DMS 273 treated with DMSO at 0.1 percent for 48 hours (cell line): ENCODE data around the gene CLASP1.
"Not testable (repeated sequence)": the region's sequence is repeated elsewhere in the genome, so short reads cannot be mapped to it uniquely, and the experiment has no call there.

Experiments used
- DNase-seq: peaks from one replicate; lab custom pipeline; 2025; lab: John Stamatoyannopoulos, UW

The CLASP1 gene

DNA sequence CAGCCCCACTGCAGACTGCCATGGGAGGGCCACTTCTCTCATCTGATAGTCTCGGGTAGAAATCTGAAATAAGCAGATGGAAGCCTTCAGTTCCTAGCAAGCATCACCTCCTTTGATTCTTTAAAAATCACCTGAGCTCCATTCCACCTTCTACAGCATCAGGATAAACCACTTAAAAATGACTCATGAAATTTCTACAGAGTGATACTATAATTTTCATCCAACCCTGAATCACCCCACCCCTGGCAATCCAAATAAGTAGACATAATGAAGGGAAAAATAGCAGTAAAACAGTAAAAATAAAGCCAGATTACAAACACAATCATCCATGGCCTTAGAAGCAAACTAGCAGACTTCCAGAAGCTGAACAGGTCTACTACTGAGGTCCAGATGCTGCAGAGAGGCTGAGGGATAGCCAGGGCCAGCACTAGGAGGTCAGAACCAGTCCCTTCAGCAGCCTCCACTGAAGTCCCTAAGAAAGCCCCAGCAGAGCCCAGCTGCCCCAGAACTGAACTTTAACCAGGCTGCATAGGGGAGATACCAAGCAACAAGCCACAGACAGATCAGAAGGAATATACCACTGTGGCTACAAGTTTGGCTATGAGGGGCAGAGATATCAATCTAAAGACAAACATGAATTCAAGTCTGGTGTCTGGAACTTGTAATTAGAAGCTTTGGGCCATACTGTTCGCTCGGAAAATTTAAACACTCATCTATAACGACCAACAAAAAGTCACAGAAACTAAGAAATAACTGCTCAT is 173.3 kb downstream of the CLASP1 start:
- no peak for DNase-seq

DNA sequence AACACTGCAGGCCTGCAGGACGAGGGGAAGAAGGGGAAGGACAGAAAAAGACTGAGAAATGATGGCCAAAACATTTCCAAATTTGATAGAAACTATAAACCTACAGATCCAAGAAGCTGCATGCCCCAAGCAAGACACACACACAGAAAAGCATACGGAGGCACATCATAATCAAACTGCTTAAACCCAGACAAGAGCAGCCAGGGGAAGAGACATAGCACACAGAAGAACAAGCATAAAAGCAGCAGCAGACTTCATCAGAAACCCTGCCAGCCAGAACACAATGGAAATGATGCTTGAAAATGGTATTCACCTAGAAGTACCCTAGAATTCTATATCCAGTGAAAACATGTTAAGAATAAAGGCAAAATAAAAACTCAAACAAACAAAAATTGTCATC is 175.8 kb downstream of the CLASP1 start:
- no peak for DNase-seq

DNA sequence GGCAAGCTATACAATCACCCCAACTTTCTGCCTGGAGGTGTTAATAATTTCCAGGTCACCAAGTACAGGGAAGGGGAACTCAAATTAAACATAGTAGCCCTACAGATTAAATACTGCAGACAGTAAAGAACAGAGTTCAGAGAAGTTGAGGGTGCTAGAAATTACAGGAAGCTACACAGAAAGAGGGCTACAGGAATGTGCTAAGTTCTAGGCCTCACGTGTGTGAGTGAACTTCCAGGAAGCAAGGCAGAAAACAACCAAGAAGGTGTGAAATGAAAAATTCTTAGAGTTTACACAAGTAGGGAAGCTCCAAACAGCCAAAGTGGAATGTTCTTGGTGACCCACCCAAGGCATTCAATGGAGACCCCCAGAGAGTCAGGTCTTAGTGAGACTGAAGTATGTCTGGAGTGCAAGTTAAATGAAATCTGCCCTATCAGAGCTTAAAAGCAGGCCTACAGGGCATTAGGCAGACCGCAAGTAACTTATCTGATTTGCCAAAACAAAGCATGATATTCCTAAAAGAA is 176.7 kb downstream of the CLASP1 start:
- DNase-seq: no peak

DNA sequence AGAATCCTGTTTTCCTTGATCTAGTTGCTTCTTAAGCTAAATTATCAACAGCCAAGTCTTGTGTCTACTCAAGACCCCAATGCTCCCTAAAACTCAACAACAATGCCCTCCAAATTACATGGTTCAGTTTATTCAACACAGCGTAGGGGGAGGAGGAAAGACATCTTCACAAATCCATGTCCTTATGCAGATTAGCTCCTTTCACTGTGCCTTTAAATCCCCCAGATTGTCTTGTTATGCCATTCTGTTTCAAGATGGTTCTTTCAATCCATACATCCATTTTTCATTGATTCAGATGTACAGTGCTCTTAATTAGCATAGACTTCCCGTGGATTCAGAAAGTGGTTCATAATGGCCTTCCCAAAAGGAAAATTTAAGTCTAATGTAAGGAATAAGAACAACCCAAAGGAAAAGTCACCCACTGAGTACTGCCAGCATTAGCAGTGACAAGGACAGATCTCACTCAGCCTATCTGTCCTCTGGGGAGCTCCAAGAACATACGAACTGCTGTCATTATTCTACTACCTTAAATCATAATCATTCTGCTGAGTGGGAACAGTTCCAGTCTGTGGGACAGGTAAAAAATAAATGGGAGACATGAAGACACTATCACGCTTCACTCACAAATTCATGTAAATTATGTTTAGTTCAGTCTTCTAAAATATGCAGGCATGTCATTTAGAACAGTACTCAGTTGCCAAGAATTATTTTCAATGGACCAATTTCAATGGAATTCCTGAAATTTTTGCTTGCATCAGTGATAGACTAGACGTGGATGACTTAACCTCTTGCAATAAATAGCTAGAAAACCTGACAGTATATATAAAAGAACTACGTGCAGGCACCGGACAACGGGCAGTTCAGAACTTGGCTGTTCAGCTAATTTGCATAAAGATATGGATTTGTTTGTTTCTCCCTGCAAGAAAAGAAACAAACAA is 177.5 kb downstream of the CLASP1 start:
- DNase-seq: no peak

DNA sequence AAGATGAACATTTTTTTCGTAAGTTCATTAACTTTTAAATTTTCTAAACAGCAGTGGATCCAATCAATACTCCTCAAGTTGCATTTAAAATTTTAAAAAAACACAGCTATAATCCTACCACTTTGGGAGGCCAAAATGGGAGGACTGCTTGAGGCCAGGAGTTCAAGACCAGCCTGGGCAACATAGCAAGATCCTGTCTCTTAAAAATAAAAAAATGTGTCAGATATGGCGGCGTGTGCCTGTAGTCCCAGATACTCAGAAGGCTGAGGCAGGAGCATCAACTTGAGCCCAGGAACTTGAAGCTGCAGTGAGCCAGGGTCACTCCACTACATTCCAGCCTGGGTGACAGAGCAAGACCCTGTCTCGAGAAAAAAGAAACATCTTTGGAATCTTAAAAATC is 178.3 kb downstream of the CLASP1 start:
- no peak for DNase-seq

DNA sequence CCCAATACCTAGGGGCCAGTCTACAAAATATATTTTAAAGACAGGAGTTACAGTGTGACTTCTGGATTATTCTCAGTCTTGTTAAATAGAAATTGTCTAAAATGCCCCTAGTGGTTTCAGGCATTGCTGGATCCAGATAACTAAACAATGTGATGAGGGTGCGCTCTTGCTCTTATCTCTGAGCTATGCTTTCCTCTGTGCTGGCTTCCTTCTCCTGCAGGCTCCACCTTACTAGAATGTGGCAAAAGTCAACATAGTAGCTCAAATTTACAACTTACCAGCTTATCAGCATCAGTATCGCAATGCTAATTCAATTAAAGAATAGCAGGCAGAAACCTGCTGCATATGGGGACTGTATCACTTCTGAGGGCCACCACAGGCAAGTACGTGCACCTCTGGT is 179.9 kb downstream of the CLASP1 start:
- no peak for DNase-seq

DNA sequence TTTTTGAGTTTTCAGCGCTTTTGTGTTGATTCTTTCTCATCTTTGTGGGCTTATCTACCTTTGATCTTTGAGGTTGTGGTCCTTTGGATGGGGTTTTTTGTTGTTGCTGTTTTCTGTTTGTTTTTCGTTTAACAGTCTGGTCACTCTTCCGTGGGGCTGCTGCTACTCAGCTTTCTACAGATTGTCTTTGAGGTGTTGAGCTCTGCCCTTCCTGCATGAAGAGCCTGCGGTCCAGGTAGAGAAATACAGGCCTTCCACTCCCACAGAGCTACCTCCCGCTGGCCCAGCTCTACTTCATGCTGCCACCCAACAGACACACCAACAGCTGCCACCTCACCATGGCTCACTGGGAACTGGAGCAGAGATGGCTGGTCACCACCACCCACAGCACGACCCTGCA is 180.3 kb downstream of the CLASP1 start:
- no peak for DNase-seq

DNA sequence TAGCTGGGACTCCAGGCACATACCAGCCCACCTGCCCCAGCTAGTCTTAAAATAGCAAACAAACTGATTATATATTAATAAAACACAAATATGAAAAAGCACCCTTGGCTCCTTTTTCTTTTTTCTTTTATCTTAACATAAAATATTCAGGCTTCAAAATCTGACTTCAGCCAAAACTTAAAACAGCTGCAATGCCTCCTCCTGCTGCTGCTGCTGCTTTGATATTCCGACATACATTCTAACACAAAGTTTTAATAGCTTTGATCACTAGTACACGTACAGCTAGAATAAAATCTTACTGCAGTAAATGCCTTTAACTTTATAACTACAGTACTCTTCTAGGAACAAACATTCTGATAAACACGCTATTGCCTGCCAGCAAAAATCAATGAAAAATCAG is 190.0 kb downstream of the CLASP1 start:
- no peak for DNase-seq

DNA sequence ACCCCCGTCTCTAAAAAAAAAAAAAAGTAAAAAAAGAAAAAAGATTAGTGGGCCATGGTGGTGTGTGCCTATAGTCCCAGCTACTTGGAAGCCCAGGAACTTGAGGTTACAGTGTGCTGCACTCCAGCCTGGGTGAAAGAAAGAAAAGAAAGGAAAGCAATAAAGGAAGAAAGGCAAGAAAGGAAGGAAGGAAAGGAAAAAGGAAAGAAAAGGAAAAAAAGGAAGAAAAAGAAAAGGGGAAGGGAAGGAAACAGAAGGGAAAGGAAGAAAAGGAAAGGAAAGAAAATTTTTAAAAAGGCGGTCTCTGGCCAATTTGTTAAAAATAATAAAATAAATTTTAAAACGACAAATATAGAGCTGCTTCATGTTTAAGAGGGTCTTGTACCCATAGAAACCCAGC is 192.9 kb downstream of the CLASP1 start:
- DNase-seq: no peak

DNA sequence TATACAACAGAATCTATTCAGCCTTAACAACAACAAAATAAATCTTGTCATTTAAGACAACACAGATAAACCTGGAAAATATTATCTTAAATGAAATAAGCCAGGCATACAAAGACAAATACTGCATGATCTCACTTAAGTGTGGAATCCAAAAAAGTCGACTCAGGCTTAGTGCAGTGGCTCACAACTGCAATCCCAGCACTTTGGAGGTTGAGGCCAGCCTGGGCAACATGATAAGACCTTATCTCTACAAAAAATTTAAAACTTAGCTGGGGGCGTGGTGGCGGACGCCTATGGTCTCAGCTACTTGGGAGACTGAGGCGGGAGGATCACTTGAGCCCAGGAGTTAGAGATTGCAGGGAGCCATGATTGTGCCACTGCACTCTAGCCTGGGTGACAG is 193.8 kb downstream of the CLASP1 start:
- no peak for DNase-seq

DNA sequence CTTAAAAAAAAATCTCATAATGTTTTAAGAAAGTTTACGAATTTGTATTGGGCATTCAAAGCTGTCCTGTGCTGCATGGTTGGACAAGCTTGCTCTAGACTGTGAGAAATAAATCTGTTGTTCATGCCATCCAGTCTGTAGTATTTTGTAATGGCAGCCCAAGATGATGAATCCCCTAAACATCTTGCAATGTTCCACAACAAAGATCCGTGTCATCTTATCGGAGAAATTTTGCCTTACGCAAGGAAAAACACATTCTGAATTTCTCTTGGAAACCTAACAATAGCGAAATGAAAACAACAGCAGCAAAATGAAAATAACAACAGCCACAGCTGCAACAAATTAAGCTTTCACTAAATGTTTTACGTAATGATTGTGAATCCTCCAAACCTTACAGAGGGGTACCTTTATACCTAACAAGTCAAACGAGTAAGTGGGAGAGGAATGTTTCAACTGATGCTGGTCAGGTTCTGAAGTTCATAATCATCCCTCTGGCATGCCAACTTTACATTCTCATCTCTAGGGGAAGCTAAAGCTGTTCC is 194.6 kb downstream of the CLASP1 start:
- DNase-seq: no peak

DNA sequence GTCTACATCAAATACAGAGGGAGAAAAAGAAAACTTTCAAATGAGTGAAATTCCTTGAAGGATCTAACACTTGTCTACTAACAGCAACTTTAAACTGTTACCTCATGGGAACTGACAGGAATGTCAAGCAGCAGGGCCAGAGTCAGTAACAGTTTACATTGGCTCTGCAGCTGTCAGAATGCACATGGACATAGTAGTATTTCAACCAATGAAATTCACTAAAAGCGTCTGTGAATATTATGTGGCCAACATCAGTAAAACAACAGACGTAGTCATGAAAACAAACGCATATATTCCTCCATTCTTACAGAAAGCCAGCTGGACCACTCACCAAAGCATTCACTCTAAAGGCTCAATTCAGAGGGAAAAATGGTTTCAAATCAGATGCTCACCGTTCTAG is 197.9 kb downstream of the CLASP1 start:
- no peak for DNase-seq

DNA sequence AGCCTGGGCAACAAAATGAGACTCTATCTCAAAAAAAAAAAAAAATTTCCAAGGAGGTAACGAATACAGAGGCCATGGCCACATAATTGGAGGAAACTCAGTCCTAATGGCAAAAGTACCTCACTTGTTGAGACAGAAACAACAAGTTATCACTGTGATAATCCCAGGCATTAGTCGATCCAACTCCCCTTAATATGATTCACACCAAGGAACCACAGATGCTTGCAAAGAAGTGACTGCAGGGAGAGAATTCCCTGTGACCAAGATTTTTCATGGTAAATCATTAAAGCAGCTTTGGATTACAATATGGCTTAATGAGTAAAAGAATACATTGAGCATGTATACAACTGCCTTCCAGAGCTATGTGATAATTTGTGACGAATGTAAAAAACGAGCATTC is 199.0 kb downstream of the CLASP1 start:
- DNase-seq: no peak

DNA sequence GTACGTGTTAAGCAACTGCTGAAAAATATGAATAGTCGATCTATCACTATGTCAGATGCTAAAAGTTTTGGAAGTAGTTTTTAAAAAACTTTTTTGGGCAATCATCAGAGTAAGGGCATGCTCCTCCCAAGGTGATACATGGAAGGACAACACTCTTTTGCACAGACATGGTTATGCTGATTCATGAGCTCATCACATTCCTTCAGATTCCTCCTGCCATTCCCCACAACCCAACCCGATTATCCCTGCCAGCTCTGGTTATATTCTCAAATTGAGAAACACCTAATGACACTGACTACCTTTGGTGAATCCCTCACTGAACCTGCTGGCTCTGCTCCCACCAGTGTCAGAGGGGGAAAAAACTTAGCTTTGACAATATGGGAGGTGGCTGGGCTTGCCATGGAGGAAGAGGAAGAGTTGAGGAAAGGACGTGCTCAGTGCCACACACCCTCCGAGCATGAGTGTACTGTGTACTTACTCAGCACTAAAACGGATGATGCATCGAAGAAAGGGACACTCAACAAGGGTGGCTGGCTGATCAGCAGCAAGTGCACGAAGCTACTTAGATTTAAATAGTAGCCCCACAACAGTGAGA is 202.5 kb downstream of the CLASP1 start:
- DNase-seq: no peak

DNA sequence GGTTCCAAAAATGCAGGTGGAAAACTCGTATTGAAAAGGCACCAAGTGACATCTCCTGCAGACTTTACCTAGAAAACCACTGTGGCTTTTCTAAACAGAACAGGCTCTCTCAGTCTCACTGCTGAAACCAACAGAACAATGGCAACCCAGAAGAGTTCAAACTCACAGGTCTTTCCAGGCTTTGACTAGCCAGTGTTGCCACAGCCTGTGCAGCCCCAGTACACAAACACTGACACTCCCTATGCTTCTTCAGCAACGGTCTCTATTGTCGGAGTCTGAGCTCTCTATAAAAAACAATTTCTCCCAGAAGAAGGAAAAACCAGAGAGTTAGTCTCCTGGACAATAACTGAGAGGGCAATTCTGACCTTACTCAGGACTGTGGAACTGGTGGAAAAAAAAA is 206.4 kb downstream of the CLASP1 start:
- DNase-seq: no peak

DNA sequence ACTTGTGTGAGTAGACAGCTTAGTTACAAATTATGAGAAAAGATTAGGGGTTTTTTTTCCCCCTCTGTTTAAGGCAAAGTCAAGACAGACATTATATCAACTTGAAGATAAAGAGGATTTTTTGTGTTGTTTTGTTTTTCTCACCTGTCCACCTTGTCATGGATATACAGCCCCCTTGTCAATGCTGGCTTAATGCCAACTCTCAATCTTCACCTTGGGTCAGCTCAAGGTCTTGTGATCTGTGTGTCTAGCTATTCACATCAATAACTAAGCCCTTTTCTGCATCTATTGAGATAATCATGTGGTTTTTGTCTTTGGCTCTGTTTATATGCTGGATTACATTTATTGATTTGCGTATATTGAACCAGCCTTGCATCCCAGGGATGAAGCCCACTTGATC is 211.0 kb downstream of the CLASP1 start:
- DNase-seq: not testable (repeated sequence)

DNA sequence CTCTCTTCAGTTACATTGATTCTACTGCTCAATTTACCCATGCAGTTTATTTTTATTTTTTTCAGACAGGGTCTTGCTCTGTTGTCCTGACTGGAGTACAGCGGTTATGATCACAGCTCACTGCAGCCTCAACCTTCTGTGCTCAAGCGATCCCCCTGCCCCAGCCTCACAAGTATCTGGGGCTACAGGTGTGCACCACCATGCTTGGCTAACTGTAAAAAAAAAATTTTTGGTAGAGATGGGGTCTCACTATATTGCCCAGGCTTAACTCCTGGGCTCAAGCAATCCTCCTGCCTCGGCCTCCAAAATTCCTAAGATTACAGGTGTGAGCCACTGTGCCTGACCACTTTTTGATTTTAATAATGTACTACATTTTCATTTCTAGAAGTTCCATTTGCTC is 212.3 kb downstream of the CLASP1 start:
- no peak for DNase-seq

DNA sequence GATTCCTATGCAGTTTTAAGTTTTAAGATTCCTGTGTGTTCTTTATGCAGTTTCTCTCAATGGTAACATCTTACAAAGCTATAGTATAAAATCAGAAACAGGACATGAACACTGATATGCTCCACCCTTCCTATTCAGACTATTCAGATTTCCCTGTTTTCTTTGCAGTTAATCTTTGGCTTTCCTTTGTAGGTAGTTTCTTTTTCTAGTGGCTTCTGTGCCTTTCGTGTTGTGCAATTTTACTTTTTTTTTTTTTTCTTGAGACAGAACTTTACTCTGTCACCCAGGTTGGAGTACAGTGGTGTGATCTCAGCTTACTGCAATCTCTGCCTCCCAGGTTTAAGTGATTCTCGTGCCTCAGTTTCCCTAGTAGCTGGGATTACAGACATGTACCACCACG is 213.5 kb downstream of the CLASP1 start:
- DNase-seq: no peak

DNA sequence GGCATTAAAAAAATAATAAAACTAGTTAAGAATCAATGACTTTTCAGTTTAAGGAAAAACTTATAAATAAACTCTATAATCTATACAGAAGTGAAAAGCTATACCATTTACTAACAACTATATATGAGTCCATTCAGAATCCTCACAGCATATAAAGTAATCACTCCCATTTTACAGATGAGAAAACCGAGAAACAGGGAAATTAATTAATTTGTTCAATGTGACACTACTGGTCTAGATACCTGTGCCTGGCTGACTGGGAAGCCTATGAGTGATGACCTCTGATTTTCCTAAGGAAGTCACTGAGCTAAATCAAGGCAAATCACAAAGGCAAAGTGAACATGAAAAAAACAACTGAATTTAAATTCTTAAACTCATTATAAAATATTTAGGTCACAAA is 218.0 kb downstream of the CLASP1 start:
- DNase-seq: no peak

DNA sequence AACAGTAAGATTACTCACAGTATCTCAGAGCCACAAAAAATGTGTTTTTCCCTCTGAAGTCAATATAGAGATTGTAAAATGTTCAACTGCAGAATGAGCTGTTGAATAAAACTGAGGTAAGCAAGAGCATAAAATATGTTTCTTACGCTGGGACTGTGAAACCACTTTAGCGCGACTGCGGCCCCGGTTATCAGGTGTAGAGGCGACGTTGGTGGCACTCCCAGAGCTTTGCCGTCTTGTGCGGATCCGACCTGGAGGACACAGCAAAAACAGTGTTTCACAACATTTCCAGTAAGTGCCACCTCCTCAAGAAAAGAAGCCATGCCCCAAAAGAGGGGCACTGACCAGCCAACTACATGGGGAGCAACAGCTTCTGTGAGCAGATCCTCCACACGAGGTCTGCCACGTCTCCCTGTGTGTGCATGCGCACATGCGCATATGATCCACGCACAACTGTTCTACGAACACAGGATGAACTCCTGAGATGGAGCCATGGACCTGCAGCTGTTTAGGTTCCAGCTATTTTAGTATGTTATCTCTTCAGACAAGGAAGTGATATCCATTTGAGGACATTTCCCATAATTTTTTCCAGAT is 219.2 kb downstream of the CLASP1 start:
- no peak for DNase-seq

DNA sequence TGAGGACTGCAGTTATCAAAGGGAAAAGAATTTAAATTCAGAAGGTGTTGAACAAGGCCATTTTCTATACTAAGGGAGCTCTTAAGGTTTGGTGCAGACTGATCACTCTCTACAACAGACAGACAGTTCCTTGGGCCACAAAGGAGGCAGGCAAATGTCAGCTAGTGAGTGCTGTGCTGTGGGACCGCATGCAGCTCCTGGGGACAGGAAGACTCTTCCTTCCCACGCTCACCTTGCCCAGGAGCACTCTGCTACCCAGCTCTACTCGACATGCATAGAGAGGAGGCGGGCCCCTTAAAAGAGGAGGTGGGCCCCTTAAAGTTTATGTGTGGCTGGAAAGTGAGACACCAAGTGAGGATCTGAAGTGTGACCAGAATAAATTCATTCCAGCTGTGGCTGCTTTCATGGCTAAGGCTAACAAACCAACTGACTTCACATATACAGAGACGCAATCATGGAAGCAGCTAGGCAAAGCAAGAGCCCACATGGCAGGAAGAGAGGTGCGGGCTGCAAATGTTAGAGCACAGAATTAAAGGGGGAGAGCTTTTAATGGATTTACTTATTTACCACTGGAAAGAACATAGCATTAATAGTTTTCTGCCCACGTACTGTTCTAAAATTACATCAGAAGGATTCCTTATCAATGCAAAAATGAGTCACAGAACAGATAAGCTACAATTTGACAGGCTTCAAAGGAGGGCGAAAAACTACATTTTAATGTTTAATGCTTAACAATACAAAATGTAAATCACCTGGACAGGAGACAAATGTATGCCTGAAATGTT is 220.0 kb downstream of the CLASP1 start:
- DNase-seq: no peak
